ENCODE data around the gene FBXO46. TPM values are rescaled to one million over a fixed set of nuclear protein-coding genes. Genes with fewer than 3 reads are reported as not detected.

FBXO46 gene
- 10 to 100 TPM; 26.1 to 29.4 TPM for total RNA-seq

- intact Hi-C loops (cut with micrococcal nuclease) = loop anchor here (1.0 to 2.0 kb wide), 3 partner anchors 13 to 38 kb away; partner anchors contain the start of genes QPCTL and SIX5
- peaks cover 4% of the 10 kb centered on the region for H3K36me3 Mint-ChIP-seq
- POLR2A ChIA-PET = interaction anchor here (0.5 to 2.3 kb wide), 7 partner anchors 11 to 352 kb away, joined by 3 to 19 read pairs (median 4); partner anchors contain the start of genes QPCTL and SNRPD2
- H3K27ac Mint-ChIP-seq = peak within 1 kb of the TSS; percentile 81
- H3K27me3 Mint-ChIP-seq = no peaks in the 10 kb centered on the region
- H3K4me1 Mint-ChIP-seq (ENCODE audit: low read depth) = peaks cover 30% of the 10 kb centered on the region
- no peaks in the 10 kb centered on the region for H3K9me3 Mint-ChIP-seq
- DNase-seq = peak; percentile 98
- H3K4me3 Mint-ChIP-seq = peak within 1 kb of the TSS; percentile 98
- CTCF ChIA-PET = interaction anchor here (0.9 to 2.6 kb wide), 11 partner anchors 10 to 172 kb away, joined by 3 to 19 read pairs (median 7); partner anchors contain the start of genes QPCTL, SIX5, SNRPD2 and SYMPK
Measured at GRCh38 chr19:45730368-45731288, at the start of gene FBXO46. Gene FBXO46, minus strand, starts transcription at chr19:45730896. Its CDS starts 17,401 bp downstream, at chr19:45713495.

- ChIA-PET POLR2A (interaction anchor here (0.6 to 2.1 kb wide), 3 partner anchors 11 to 122 kb away, joined by 3 to 10 read pairs (median 5); partner anchors contain the start of genes MYPOP and SIX5), CTCF (no interaction called here)
- no peak for DNase-seq
- no peak overlapping the region for H3K27ac Mint-ChIP-seq
- no peak overlapping the region for H3K4me3 Mint-ChIP-seq
- no peaks in the 10 kb centered on the region for H3K9me3 Mint-ChIP-seq
- H3K27me3 Mint-ChIP-seq = peaks cover 15% of the 10 kb centered on the region
- intact Hi-C loops (cut with micrococcal nuclease) = no loop called here
- H3K36me3 Mint-ChIP-seq = peaks cover 13% of the 10 kb centered on the region
- H3K4me1 Mint-ChIP-seq (ENCODE audit: low read depth) = peaks cover 15% of the 10 kb centered on the region
Measured at GRCh38 chr19:45780146-45780447, 49.4 kb upstream of the FBXO46 start.

- ChIA-PET POLR2A (interaction anchor here (0.5 to 2.1 kb wide), 3 partner anchors 10 to 123 kb away, joined by 3 to 10 read pairs (median 3); partner anchors contain the start of genes DMWD, MYPOP and SIX5), CTCF (interaction anchor here (0.7 to 1.4 kb wide), 12 partner anchors 9 to 87 kb away, joined by 3 to 34 read pairs (median 4); partner anchors contain the start of genes QPCTL, SIX5 and SYMPK)
- DNase-seq = peak; percentile 96
- intact Hi-C loops (cut with micrococcal nuclease) = loop anchor here (1.0 kb wide), 2 partner anchors 9 to 14 kb away; no protein-coding TSS in a partner anchor
- peaks cover 15% of the 10 kb centered on the region for H3K4me1 Mint-ChIP-seq (ENCODE audit: low read depth)
- no peaks in the 10 kb centered on the region for H3K9me3 Mint-ChIP-seq
- no peak overlapping the region for H3K27ac Mint-ChIP-seq
- H3K36me3 Mint-ChIP-seq = peaks cover 13% of the 10 kb centered on the region
- H3K27me3 Mint-ChIP-seq = peaks cover 15% of the 10 kb centered on the region
- H3K4me3 Mint-ChIP-seq = peak overlapping the region; percentile 67
Measured at GRCh38 chr19:45779231-45780145, 48.8 kb upstream of the FBXO46 start.

- intact Hi-C loops (cut with micrococcal nuclease) = no loop called here
- CTCF ChIA-PET = interaction anchor here (1.0 kb wide), 1 partner anchor 61 kb away, joined by 4 read pairs; no protein-coding TSS in a partner anchor
- Mint-ChIP-seq H3K27me3 (peaks cover 15% of the 10 kb centered on the region), H3K4me3 (no peak overlapping the region), H3K4me1 (ENCODE audit: low read depth) (peaks cover 15% of the 10 kb centered on the region), H3K9me3 (no peaks in the 10 kb centered on the region), H3K36me3 (peaks cover 13% of the 10 kb centered on the region), H3K27ac (no peak overlapping the region)
- POLR2A ChIA-PET = interaction anchor here (2.1 kb wide), 1 partner anchor 9 kb away, joined by 10 read pairs; the partner anchor contains the start of gene SIX5
- no peak for DNase-seq
Measured at GRCh38 chr19:45778010-45778661, 47.4 kb upstream of the FBXO46 start.

- CTCF ChIA-PET = interaction anchor here (1.0 kb wide), 1 partner anchor 60 kb away, joined by 4 read pairs; no protein-coding TSS in a partner anchor
- POLR2A ChIA-PET = no interaction called here
- Mint-ChIP-seq H3K9me3 (no peaks in the 10 kb centered on the region), H3K27ac (no peak overlapping the region), H3K4me1 (ENCODE audit: low read depth) (peaks cover 15% of the 10 kb centered on the region), H3K4me3 (no peak overlapping the region), H3K36me3 (peaks cover 13% of the 10 kb centered on the region), H3K27me3 (peaks cover 15% of the 10 kb centered on the region)
- no peak for DNase-seq
- intact Hi-C loops (cut with micrococcal nuclease) = no loop called here
Measured at GRCh38 chr19:45777395-45777961, 46.8 kb upstream of the FBXO46 start.

- Mint-ChIP-seq H3K36me3 (peaks cover 16% of the 10 kb centered on the region), H3K27me3 (peaks cover 8% of the 10 kb centered on the region), H3K9me3 (no peaks in the 10 kb centered on the region), H3K27ac (no peak overlapping the region), H3K4me1 (ENCODE audit: low read depth) (peaks cover 15% of the 10 kb centered on the region), H3K4me3 (no peak overlapping the region)
- intact Hi-C loops (cut with micrococcal nuclease) = no loop called here
- ChIA-PET POLR2A (no interaction called here), CTCF (interaction anchor here (3.0 kb wide), 1 partner anchor 25 kb away, joined by 22 read pairs; no protein-coding TSS in a partner anchor)
- DNase-seq = no peak
Measured at GRCh38 chr19:45774765-45775164, 44.1 kb upstream of the FBXO46 start.

- intact Hi-C loops (cut with micrococcal nuclease) = no loop called here
- POLR2A ChIA-PET = interaction anchor here (0.6 kb wide), 1 partner anchor 128 kb away, joined by 3 read pairs; no protein-coding TSS in a partner anchor
- Mint-ChIP-seq H3K4me1 (ENCODE audit: low read depth) (peaks cover 6% of the 10 kb centered on the region), H3K27ac (no peak overlapping the region), H3K9me3 (no peaks in the 10 kb centered on the region), H3K27me3 (no peaks in the 10 kb centered on the region), H3K36me3 (peaks cover 14% of the 10 kb centered on the region), H3K4me3 (no peak overlapping the region)
- CTCF ChIA-PET = interaction anchor here (0.9 to 3.0 kb wide), 3 partner anchors 15 to 26 kb away, joined by 3 to 22 read pairs (median 3); no protein-coding TSS in a partner anchor
- DNase-seq = no peak
Measured at GRCh38 chr19:45773384-45773783, 42.7 kb upstream of the FBXO46 start.

- DNase-seq = no peak
- peaks cover 5% of the 10 kb centered on the region for H3K4me1 Mint-ChIP-seq (ENCODE audit: low read depth)
- H3K4me3 Mint-ChIP-seq = no peak overlapping the region
- H3K9me3 Mint-ChIP-seq = no peaks in the 10 kb centered on the region
- peaks cover 13% of the 10 kb centered on the region for H3K36me3 Mint-ChIP-seq
- ChIA-PET CTCF (interaction anchor here (0.9 to 3.0 kb wide), 3 partner anchors 14 to 27 kb away, joined by 3 to 22 read pairs (median 3); no protein-coding TSS in a partner anchor), POLR2A (interaction anchor here (1.4 kb wide), 1 partner anchor 20 kb away, joined by 3 read pairs; the partner anchor contains the start of gene DMWD)
- no peak overlapping the region for H3K27ac Mint-ChIP-seq
- intact Hi-C loops (cut with micrococcal nuclease) = no loop called here
- H3K27me3 Mint-ChIP-seq = no peaks in the 10 kb centered on the region
Measured at GRCh38 chr19:45772912-45773311, 42.2 kb upstream of the FBXO46 start.

- Mint-ChIP-seq H3K4me1 (ENCODE audit: low read depth) (peaks cover 9% of the 10 kb centered on the region), H3K9me3 (no peaks in the 10 kb centered on the region), H3K27me3 (peaks cover 2% of the 10 kb centered on the region), H3K27ac (no peak overlapping the region), H3K4me3 (no peak overlapping the region), H3K36me3 (peaks cover 9% of the 10 kb centered on the region)
- POLR2A ChIA-PET = interaction anchor here (1.4 kb wide), 1 partner anchor 20 kb away, joined by 3 read pairs; the partner anchor contains the start of gene DMWD
- CTCF ChIA-PET = interaction anchor here (3.0 to 6.5 kb wide), 2 partner anchors 27 to 28 kb away, joined by 22 to 121 read pairs; no protein-coding TSS in a partner anchor
- no peak for DNase-seq
- intact Hi-C loops (cut with micrococcal nuclease) = no loop called here
Measured at GRCh38 chr19:45772130-45772840, 41.6 kb upstream of the FBXO46 start.

GRCh38 chr19:45771311-45771933 is 40.7 kb upstream of the FBXO46 start:
- intact Hi-C loops (cut with micrococcal nuclease) = no loop called here
- POLR2A ChIA-PET = interaction anchor here (1.4 kb wide), 1 partner anchor 21 kb away, joined by 3 read pairs; the partner anchor contains the start of gene DMWD
- CTCF ChIA-PET = interaction anchor here (0.6 to 6.5 kb wide), 6 partner anchors 8 to 114 kb away, joined by 3 to 121 read pairs (median 29); no protein-coding TSS in a partner anchor
- H3K4me1 Mint-ChIP-seq (ENCODE audit: low read depth) = peaks cover 10% of the 10 kb centered on the region
- DNase-seq = no peak
- peaks cover 3% of the 10 kb centered on the region for H3K36me3 Mint-ChIP-seq
- H3K27ac Mint-ChIP-seq = no peak overlapping the region
- no peaks in the 10 kb centered on the region for H3K9me3 Mint-ChIP-seq
- H3K27me3 Mint-ChIP-seq = peaks cover 4% of the 10 kb centered on the region
- peak overlapping the region; percentile 31 for H3K4me3 Mint-ChIP-seq

All from activated CD4-positive, alpha-beta memory T cell treated with anti-CD3 and anti-CD28 coated beads for 36 hours (primary cell).